HepG2 (cell line): ENCODE data around the gene FGFBP2. TPM values are rescaled to one million over a fixed set of nuclear protein-coding genes. Genes with fewer than 3 reads are reported as not detected.

Experiments used
- ATAC-seq: fragments of 200-7000 bp; cut with Tn5 transposase; 3 replicates; pipeline ENCODE4 v1.9.1; 2020; ENCODE audit warnings: mild to moderate bottlenecking, moderate library complexity
- BruUV-seq: library from RNA; stranded (reverse); fragments of 400-500 nt; replicated peaks from 2 replicates; lab custom pipeline; 2021; lab: Mats Ljungman, UMichigan
- CTCF ChIA-PET: fragments of 300-600 bp; formaldehyde crosslinking; extraction: SDS; loops from one replicate; lab custom pipeline; 2021; ENCODE audit warnings: low total read pairs, inconsistent platforms, low intra/inter-chr PET ratio; lab: Yijun Ruan, JAX
- POLR2A ChIA-PET: fragments of 350-600 bp; sonication (Branson Sonifier 250); formaldehyde crosslinking; loops from one replicate; lab custom pipeline; 2020; ENCODE audit warnings: antibody characterized with exemption, inconsistent platforms; lab: Yijun Ruan, JAX
- DNase-seq: peaks from one replicate; pipeline ENCODE4 v3.0.0-alpha.2; 2015; ENCODE audit warnings: low spot score
- FAIRE-seq: peaks from 3 replicates; lab custom pipeline; 2011; peaks lifted over from hg19 to GRCh38; lab: Jason Lieb, UNC
- H2AFZ ChIP-seq: one replicate; pipeline ENCODE4 v1.6.1; 2011; ENCODE audit warnings: low read length, inconsistent platforms
- H3K27ac ChIP-seq: fragments of 300-600 bp; 3 replicates; pipeline ENCODE4 v1.8.0; 2011; ENCODE audit warnings: mixed run types, mild to moderate bottlenecking, mixed read lengths, low read length, inconsistent platforms; ENCODE audit not compliant: insufficient read depth; ENCODE audit errors: extremely low read length
- H3K27me3 ChIP-seq, 2 experiments: fragments of 200-600 bp in 1 of 2; 2 replicates in 1 of 2; 3 replicates in 1 of 2; pipeline versions ENCODE4 v1.6.0 to v1.8.0; 2011; ENCODE audit warnings: low read length in 2 of 2, mild to moderate bottlenecking in 2 of 2, moderate library complexity in 2 of 2, inconsistent platforms in 1 of 2; ENCODE audit not compliant: insufficient read depth in 2 of 2, control insufficient read depth in 1 of 2
- H3K36me3 ChIP-seq, 2 experiments: fragments of 200-600 bp in 1 of 2; replicated peaks in 1 of 2; 2 replicates in 1 of 2; 3 replicates in 1 of 2; pipeline versions ENCODE4 v1.5.1 to v1.8.0; 2011; ENCODE audit warnings: low read length in 2 of 2, inconsistent platforms in 1 of 2; ENCODE audit not compliant: insufficient read depth in 2 of 2, control insufficient read depth in 1 of 2
- H3K4me1 ChIP-seq: 2 replicates; pipeline ENCODE4 v1.5.1; 2012; ENCODE audit warnings: low read length, inconsistent platforms; ENCODE audit not compliant: insufficient read depth
- H3K4me2 ChIP-seq: 2 replicates; pipeline ENCODE4 v1.6.0; 2011; ENCODE audit warnings: low read depth, low read length, inconsistent platforms
- H3K4me3 ChIP-seq, 3 experiments: fragments of 200-600 bp in 1 of 3; sonication (generic), shearing (Covaris generic) in 1 of 3; replicated peaks in 1 of 3; 2 replicates each; pipeline ENCODE4 v1.5.1; 2011 to 2016; ENCODE audit warnings: low read length in 3 of 3, inconsistent platforms in 2 of 3, low read depth in 2 of 3, mild to moderate bottlenecking in 2 of 3, control low read depth in 1 of 3, mixed read lengths in 1 of 3; ENCODE audit not compliant: insufficient read depth in 1 of 3
- H3K79me2 ChIP-seq: one replicate; pipeline ENCODE4 v1.6.1; 2011; ENCODE audit warnings: low read length, inconsistent platforms; ENCODE audit not compliant: insufficient read depth
- H3K9ac ChIP-seq: 2 replicates; pipeline ENCODE4 v1.6.0; 2011; ENCODE audit warnings: mild to moderate bottlenecking, low read depth, low read length, inconsistent platforms; ENCODE audit not compliant: insufficient read depth
- H3K9me3 ChIP-seq: 2 replicates; pipeline ENCODE4 v1.5.1; 2012; ENCODE audit warnings: mild to moderate bottlenecking, low read length
- H4K20me1 ChIP-seq: 2 replicates; pipeline ENCODE4 v1.6.0; 2011; ENCODE audit warnings: inconsistent platforms, mild to moderate bottlenecking, low read length, moderate library complexity; ENCODE audit not compliant: insufficient read depth
- ATF3 ChIP-seq: sonication (generic); formaldehyde crosslinking; IDR thresholded peaks from 2 replicates; pipeline ENCODE4 v1.4.0; 2020; ENCODE audit warnings: missing genetic modification reagents
- CBX5 ChIP-seq: sonication (generic); formaldehyde crosslinking; IDR thresholded peaks from 2 replicates; pipeline ENCODE4 v1.4.0; 2020; ENCODE audit warnings: missing genetic modification reagents, borderline replicate concordance
- CENPT ChIP-seq: sonication (generic); formaldehyde crosslinking; IDR thresholded peaks from 2 replicates; pipeline ENCODE4 v1.8.0; 2022; ENCODE audit warnings: low read depth, mild to moderate bottlenecking, moderate library complexity, missing genetic modification reagents
- EEA1 ChIP-seq: sonication (generic); formaldehyde crosslinking; IDR thresholded peaks from 2 replicates; pipeline ENCODE4 v1.5.1; 2020; ENCODE audit warnings: mild to moderate bottlenecking, missing genetic modification reagents, borderline replicate concordance
- FOXA3 ChIP-seq: IDR thresholded peaks from 2 replicates; pipeline ENCODE4 v1.6.1; 2016; ENCODE audit warnings: missing genetic modification reagents, missing compliant biosample characterization
- HCFC1 ChIP-seq: fragments of 150-350 bp; IDR thresholded peaks from 2 replicates; pipeline ENCODE4 v1.6.1; 2014; ENCODE audit warnings: low read depth, low read length
- NFE2 ChIP-seq: sonication (generic); formaldehyde crosslinking; IDR thresholded peaks from 2 replicates; pipeline ENCODE4 v1.4.0; 2020; ENCODE audit warnings: missing genetic modification reagents
- PREB ChIP-seq: sonication (generic); formaldehyde crosslinking; IDR thresholded peaks from 2 replicates; pipeline ENCODE4 v1.4.0; 2020; ENCODE audit warnings: missing genetic modification reagents
- TBX2 ChIP-seq: sonication (generic); formaldehyde crosslinking; IDR thresholded peaks from 2 replicates; pipeline ENCODE4 v1.5.0; 2020; ENCODE audit warnings: missing genetic modification reagents, mild to moderate bottlenecking, borderline replicate concordance
- TGIF2 ChIP-seq: IDR thresholded peaks from 2 replicates; pipeline ENCODE4 v1.6.1; 2016; ENCODE audit warnings: control low read depth, missing compliant biosample characterization
- TSC22D2 ChIP-seq: sonication (generic); formaldehyde crosslinking; IDR thresholded peaks from 2 replicates; pipeline ENCODE4 v1.5.1; 2020; ENCODE audit warnings: missing genetic modification reagents, mild to moderate bottlenecking, borderline replicate concordance
- ZFP36L1 ChIP-seq: sonication (generic); formaldehyde crosslinking; IDR thresholded peaks from 2 replicates; pipeline ENCODE4 v1.8.0; 2022; ENCODE audit warnings: mild to moderate bottlenecking, missing genetic modification reagents, moderate library complexity
- ZNF230 ChIP-seq: sonication (generic); formaldehyde crosslinking; IDR thresholded peaks from 2 replicates; pipeline ENCODE4 v1.4.0; 2020; ENCODE audit warnings: mild to moderate bottlenecking, missing genetic modification reagents
- ZNF44 ChIP-seq: sonication (generic); formaldehyde crosslinking; IDR thresholded peaks from 2 replicates; pipeline ENCODE4 v1.5.1; 2020; ENCODE audit warnings: mild to moderate bottlenecking, missing genetic modification reagents
- ZNF672 ChIP-seq: sonication (generic); formaldehyde crosslinking; IDR thresholded peaks from 2 replicates; pipeline ENCODE4 v1.8.1; 2022; ENCODE audit warnings: missing genetic modification reagents
- WGBS: methylation state at CpG from one replicate; pipeline ENCODE4 v1.1.6; 2017; ENCODE audit warnings: low lambda C conversion rate; 5-methylcytosine and 5-hydroxymethylcytosine counted together
- in situ Hi-C: cut with HindIII; loops from 2 replicates; pipeline ENCODE4 v1.10.0; 2017; ENCODE audit warnings: low pct_unique_long_range_greater_than_20kb; ENCODE audit not compliant: extremely low pct_ligation_motif_present
- intact Hi-C: fragments of 100-400 bp; cut with micrococcal nuclease; formaldehyde crosslinking; loops from one replicate; pipeline ENCODE4 v1.10.0; 2022; ENCODE audit not compliant: unreplicated experiment
- polyA plus RNA-seq, 8 experiments: library from polyadenylated mRNA; depleted of rRNA in 3 of 8; stranded (reverse) in 7 of 8; unstranded in 1 of 8; fragments of >200 nt; fragmentation: Illumina TruSeq in 4 of 8; extraction: Trizol in 4 of 8; gene quantifications; 2 replicates each; pipeline versions ENCODE4 v1.2.1 to v1.2.3, GENCODE V29; 2011 to 2016; ENCODE audit warnings: low read depth in 4 of 8, missing spikeins in 1 of 8, mixed read lengths in 1 of 8; ENCODE audit not compliant: insufficient read depth in 1 of 8
- total RNA-seq, 5 experiments: library from RNA; depleted of rRNA; stranded (reverse); fragments of >200 nt; fragmentation: Illumina TruSeq; extraction: Trizol; gene quantifications; 2 replicates each; pipeline ENCODE4 v1.2.3, GENCODE V29; 2016; ENCODE audit warnings: low read depth in 1 of 5

Gene FGFBP2
- total and polyA plus RNA-seq, 2 of the 13 experiments (the other 11 are each of a cell fraction or from before 2014, with no cell fraction given): not detected

- BruUV-seq: no TSS peak
- 0 out of 2 replicates have a peak, but pooled peaks cover 7% of the 10 kb centered on the region for H3K4me1 ChIP-seq
- H3K79me2 ChIP-seq: no peaks in the 10 kb centered on the region
- H3K9ac ChIP-seq: no peak overlapping the region
- ChIA-PET POLR2A (no interaction called here), CTCF (no interaction called here)
- no peak overlapping the region for H3K27ac ChIP-seq
- DNase-seq: no peak
- no peak overlapping the region for H3K4me3 ChIP-seq
- in situ Hi-C loops: no loop called here
- no peak for ATAC-seq
- H3K4me2 ChIP-seq: no peak overlapping the region
- intact Hi-C loops: no loop called here
- no peaks in the 10 kb centered on the region; a peak in 1 of 5 replicates for H3K27me3 ChIP-seq
- no peak for FAIRE-seq
- no peak overlapping the region for H2AFZ ChIP-seq
- no peaks in the 10 kb centered on the region for H3K9me3 ChIP-seq
- TF ChIP-seq PREB (CRISPR knock-in tag): no peak
- H3K36me3 ChIP-seq: no peaks in the 10 kb centered on the region
- no peaks in the 10 kb centered on the region for H4K20me1 ChIP-seq
These were observed 11.2 kb downstream of the FGFBP2 start for GRCh38 chr4:15951781-15952180.

- no TSS peak for BruUV-seq
- 36% methylated on average over 9 of the region's 9 CpGs for WGBS
- Histone ChIP-seq H3K4me1 (no peaks in the 10 kb centered on the region), H2AFZ (no peak overlapping the region), H3K36me3 (no peaks in the 10 kb centered on the region), H3K27ac (no peak overlapping the region), H3K27me3 (no peaks in the 10 kb centered on the region; a peak in 1 of 5 replicates), H3K9ac (no peak overlapping the region), H3K4me2 (no peak overlapping the region), H4K20me1 (no peaks in the 10 kb centered on the region), H3K9me3 (no peaks in the 10 kb centered on the region), H3K4me3 (no peak overlapping the region), H3K79me2 (no peaks in the 10 kb centered on the region)
- FAIRE-seq: no peak
- ChIA-PET POLR2A (no interaction called here), CTCF (no interaction called here)
- TF ChIP-seq ZNF44 (CRISPR knock-in tag) (no peak), CENPT (CRISPR knock-in tag) (no peak), HCFC1 (no peak), ZNF672 (CRISPR knock-in tag) (no peak), TSC22D2 (CRISPR knock-in tag) (no peak), TGIF2 (CRISPR knock-in tag) (no peak), EEA1 (CRISPR knock-in tag) (no peak), TBX2 (no peak), CBX5 (no peak), ATF3 (CRISPR knock-in tag) (no peak), NFE2 (CRISPR knock-in tag) (no peak), ZFP36L1 (CRISPR knock-in tag) (no peak), FOXA3 (CRISPR knock-in tag) (no peak), ZNF230 (CRISPR knock-in tag) (no peak)
- no peak for DNase-seq
- intact Hi-C loops (no loop called here), in situ Hi-C loops (no loop called here)
- ATAC-seq: no peak
These were observed 14.1 kb downstream of the FGFBP2 start for GRCh38 chr4:15948826-15949225.
